BLaER1 (cell line): ENCODE measurements around the gene RNF152.

Experiments used
- H3K27ac ChIP-seq: shearing (Covaris generic); formaldehyde crosslinking; 2 replicates; pipeline ENCODE4 v1.8.1; 2022
- H3K27me3 ChIP-seq: shearing (Covaris generic); formaldehyde crosslinking; 2 replicates; pipeline ENCODE4 v1.8.1; 2022
- H3K36me3 ChIP-seq: shearing (Covaris generic); formaldehyde crosslinking; 2 replicates; pipeline ENCODE4 v1.8.1; 2022
- H3K4me1 ChIP-seq: shearing (Covaris generic); formaldehyde crosslinking; 2 replicates; pipeline ENCODE4 v1.8.1; 2022
- H3K4me2 ChIP-seq: shearing (Covaris generic); formaldehyde crosslinking; 2 replicates; pipeline ENCODE4 v1.8.1; 2022
- H3K4me3 ChIP-seq: shearing (Covaris generic); formaldehyde crosslinking; 2 replicates; pipeline ENCODE4 v1.8.1; 2022
- H3K9ac ChIP-seq: shearing (Covaris generic); formaldehyde crosslinking; 2 replicates; pipeline ENCODE4 v1.8.1; 2022
- H3K9me3 ChIP-seq: shearing (Covaris generic); formaldehyde crosslinking; 2 replicates; pipeline ENCODE4 v1.8.1; 2022
- H4K20me1 ChIP-seq: shearing (Covaris generic); formaldehyde crosslinking; 2 replicates; pipeline ENCODE4 v1.8.1; 2022
- Cebpa-rat ChIP-seq: shearing (Covaris generic); IDR thresholded peaks from 2 replicates; pipeline ENCODE4 v1.8.1; 2022

RNF152 gene

GRCh38 chr18:61844726-61845125 lies 48.1 kb downstream of the RNF152 start:
- Histone ChIP-seq H3K9ac (no peak overlapping the region), H3K9me3 (0 out of 2 replicates have a peak, but pooled peaks cover 16% of the 10 kb centered on the region), H3K4me3 (no peak overlapping the region), H3K27me3 (no peaks in the 10 kb centered on the region), H3K36me3 (no peaks in the 10 kb centered on the region), H3K4me1 (peaks cover 44% of the 10 kb centered on the region), H3K27ac (no peak overlapping the region), H3K4me2 (no peak overlapping the region), H4K20me1 (no peaks in the 10 kb centered on the region)
- TF ChIP-seq Cebpa-rat = no peak

- H3K9me3 ChIP-seq = peaks cover 33% of the 10 kb centered on the region
- peak overlapping the region; percentile 83 for H3K4me2 ChIP-seq
- no peaks in the 10 kb centered on the region for H3K36me3 ChIP-seq
- H3K9ac ChIP-seq = no peak overlapping the region
- H3K27ac ChIP-seq = no peak overlapping the region
- TF ChIP-seq Cebpa-rat = no peak
- H4K20me1 ChIP-seq = no peaks in the 10 kb centered on the region
- peaks cover 60% of the 10 kb centered on the region for H3K4me1 ChIP-seq
- H3K4me3 ChIP-seq = no peak overlapping the region
- no peaks in the 10 kb centered on the region; the same call in 1 of the 2 replicates for H3K27me3 ChIP-seq
Observed at GRCh38 chr18:61842146-61842545, 50.7 kb downstream of the RNF152 start.

DNA sequence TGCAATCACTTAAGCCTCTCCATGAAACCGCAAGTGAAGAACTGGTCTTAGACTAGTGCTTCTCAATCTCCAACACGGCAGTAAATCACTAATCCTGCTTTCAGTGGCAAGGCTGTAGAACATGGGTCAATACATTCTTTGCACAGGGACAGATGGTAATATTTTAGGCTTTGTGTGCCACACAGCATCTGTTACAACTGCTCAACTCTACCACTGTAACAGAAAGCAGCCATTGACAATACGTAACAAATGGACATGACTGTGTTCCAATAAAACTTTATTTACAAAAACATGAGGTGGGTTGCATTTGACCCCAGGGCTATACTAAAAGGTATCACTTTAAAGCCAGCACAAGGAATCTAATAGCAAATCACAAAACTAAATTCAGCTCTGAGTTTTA lies 51.1 kb downstream of the RNF152 start:
- no peaks in the 10 kb centered on the region for H4K20me1 ChIP-seq
- H3K27ac ChIP-seq = no peak overlapping the region
- no peak overlapping the region for H3K4me3 ChIP-seq
- H3K9ac ChIP-seq = no peak overlapping the region
- H3K27me3 ChIP-seq = no peaks in the 10 kb centered on the region; the same call in 1 of the 2 replicates
- H3K4me2 ChIP-seq = peak overlapping the region; percentile 83
- no peaks in the 10 kb centered on the region for H3K36me3 ChIP-seq
- peaks cover 60% of the 10 kb centered on the region for H3K4me1 ChIP-seq
- H3K9me3 ChIP-seq = peaks cover 38% of the 10 kb centered on the region
- no peak for TF ChIP-seq Cebpa-rat

GRCh38 chr18:61840324-61840723 lies 52.5 kb downstream of the RNF152 start:
- TF ChIP-seq Cebpa-rat = peak; percentile 76
- Histone ChIP-seq H3K9ac (no peak overlapping the region), H3K4me2 (peak overlapping the region; percentile 83), H3K27me3 (no peaks in the 10 kb centered on the region; the same call in 1 of the 2 replicates), H3K4me3 (no peak overlapping the region), H3K4me1 (peaks cover 60% of the 10 kb centered on the region), H4K20me1 (no peaks in the 10 kb centered on the region), H3K27ac (peak overlapping the region; percentile 67), H3K36me3 (no peaks in the 10 kb centered on the region), H3K9me3 (peaks cover 41% of the 10 kb centered on the region)

GRCh38 chr18:61838521-61838920 lies 54.3 kb downstream of the RNF152 start:
- Histone ChIP-seq H3K4me3 (no peak overlapping the region), H3K9me3 (peaks cover 40% of the 10 kb centered on the region)

DNA sequence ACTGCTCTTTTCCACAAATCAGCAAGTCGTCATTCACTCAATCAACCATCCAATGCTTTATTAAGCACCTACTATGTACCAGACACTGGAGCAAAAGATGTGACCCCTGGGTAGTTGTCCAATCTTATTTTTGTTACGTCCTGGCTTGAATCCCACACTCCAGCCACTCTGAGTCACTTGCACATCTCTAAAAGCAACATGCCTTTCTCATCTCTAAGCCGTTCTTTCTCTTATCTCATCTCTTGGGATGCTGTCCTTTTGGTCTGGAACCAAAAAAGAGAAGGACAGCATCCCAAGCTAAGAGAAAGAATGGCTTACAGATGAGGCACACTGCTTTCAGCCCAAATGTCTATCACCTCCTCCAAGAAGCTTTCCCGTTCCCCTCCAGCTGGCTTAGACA lies 58.8 kb downstream of the RNF152 start:
- Histone ChIP-seq H3K9me3 (peaks cover 40% of the 10 kb centered on the region), H3K9ac (no peak overlapping the region), H3K27me3 (peaks cover 13% of the 10 kb centered on the region), H3K4me2 (peak overlapping the region; percentile 73), H3K4me3 (no peak overlapping the region), H4K20me1 (peaks cover 9% of the 10 kb centered on the region), H3K4me1 (peaks cover 47% of the 10 kb centered on the region), H3K36me3 (no peaks in the 10 kb centered on the region), H3K27ac (no peak overlapping the region)
- no peak for TF ChIP-seq Cebpa-rat

More at GRCh38 chr18:61838521-61838920, 54.3 kb downstream of the RNF152 start:
- peaks cover 68% of the 10 kb centered on the region for H3K4me1 ChIP-seq
- no peak for TF ChIP-seq Cebpa-rat
- no peaks in the 10 kb centered on the region for H3K36me3 ChIP-seq
- H3K27ac ChIP-seq = no peak overlapping the region
- peak overlapping the region; percentile 83 for H3K4me2 ChIP-seq
- H4K20me1 ChIP-seq = no peaks in the 10 kb centered on the region
- H3K9ac ChIP-seq = no peak overlapping the region
- no peaks in the 10 kb centered on the region; the same call in 1 of the 2 replicates for H3K27me3 ChIP-seq

DNA sequence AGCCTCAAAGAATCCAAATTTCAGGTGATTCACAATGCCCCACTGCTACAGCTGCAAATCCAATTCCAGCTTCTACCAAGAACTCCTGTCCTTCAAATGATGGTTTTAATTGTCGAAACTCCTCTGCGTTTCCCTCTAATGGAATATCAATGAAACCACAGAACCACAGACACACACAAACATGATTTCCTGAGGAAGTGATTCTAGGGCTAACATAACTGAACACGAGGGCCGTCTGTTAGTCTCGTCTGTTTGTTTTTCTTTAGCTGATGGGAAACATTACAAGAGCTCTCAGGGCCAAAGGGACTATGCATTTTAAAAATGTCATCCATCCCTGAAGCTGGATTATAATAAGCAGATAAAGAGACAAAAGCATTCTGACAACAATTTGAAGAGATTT lies 59.4 kb downstream of the RNF152 start:
- Histone ChIP-seq H3K27me3 (peaks cover 13% of the 10 kb centered on the region), H3K9ac (no peak overlapping the region), H4K20me1 (peaks cover 9% of the 10 kb centered on the region), H3K4me3 (no peak overlapping the region), H3K4me2 (peak overlapping the region; percentile 73), H3K27ac (no peak overlapping the region), H3K4me1 (peaks cover 41% of the 10 kb centered on the region), H3K36me3 (no peaks in the 10 kb centered on the region), H3K9me3 (peaks cover 34% of the 10 kb centered on the region)
- no peak for TF ChIP-seq Cebpa-rat

- H3K27me3 ChIP-seq = peaks cover 13% of the 10 kb centered on the region
- no peak overlapping the region for H3K27ac ChIP-seq
- H3K4me3 ChIP-seq = no peak overlapping the region
- peaks cover 29% of the 10 kb centered on the region for H3K9me3 ChIP-seq
- no peak for TF ChIP-seq Cebpa-rat
- no peaks in the 10 kb centered on the region for H3K36me3 ChIP-seq
- H3K4me1 ChIP-seq = peaks cover 44% of the 10 kb centered on the region
- H3K9ac ChIP-seq = no peak overlapping the region
- peaks cover 9% of the 10 kb centered on the region for H4K20me1 ChIP-seq
- peak overlapping the region; percentile 73 for H3K4me2 ChIP-seq
Observed at GRCh38 chr18:61832858-61833257, 59.9 kb downstream of the RNF152 start.

- no peak overlapping the region for H3K4me3 ChIP-seq
- H4K20me1 ChIP-seq = peaks cover 9% of the 10 kb centered on the region
- peaks cover 13% of the 10 kb centered on the region for H3K27me3 ChIP-seq
- H3K36me3 ChIP-seq = no peaks in the 10 kb centered on the region
- peaks cover 60% of the 10 kb centered on the region for H3K4me1 ChIP-seq
- H3K9me3 ChIP-seq = peaks cover 12% of the 10 kb centered on the region
- H3K27ac ChIP-seq = no peak overlapping the region
- no peak for TF ChIP-seq Cebpa-rat
- H3K4me2 ChIP-seq = no peak overlapping the region
- no peak overlapping the region for H3K9ac ChIP-seq
Observed at GRCh38 chr18:61831071-61831470, 61.7 kb downstream of the RNF152 start.

- Histone ChIP-seq H3K4me3 (no peak overlapping the region), H3K36me3 (no peaks in the 10 kb centered on the region), H3K9me3 (no peaks in the 10 kb centered on the region), H3K4me2 (no peak overlapping the region), H3K27me3 (peaks cover 13% of the 10 kb centered on the region), H4K20me1 (peaks cover 9% of the 10 kb centered on the region), H3K4me1 (peaks cover 72% of the 10 kb centered on the region), H3K9ac (no peak overlapping the region), H3K27ac (no peak overlapping the region)
- TF ChIP-seq Cebpa-rat = no peak
Observed at GRCh38 chr18:61829108-61829507, 63.7 kb downstream of the RNF152 start.

GRCh38 chr18:61827591-61827990 lies 65.2 kb downstream of the RNF152 start:
- Histone ChIP-seq H3K36me3 (no peaks in the 10 kb centered on the region), H4K20me1 (peaks cover under 1% of the 10 kb centered on the region; the same call in 1 of the 2 replicates), H3K4me3 (no peak overlapping the region), H3K9ac (no peak overlapping the region), H3K9me3 (no peaks in the 10 kb centered on the region), H3K4me2 (peak overlapping the region; percentile 10; the same call in 1 of the 2 replicates), H3K4me1 (peaks cover 58% of the 10 kb centered on the region), H3K27me3 (peaks cover 13% of the 10 kb centered on the region), H3K27ac (no peak overlapping the region)
- TF ChIP-seq Cebpa-rat = no peak
